ENCODE data around the gene CASQ1.

DNA sequence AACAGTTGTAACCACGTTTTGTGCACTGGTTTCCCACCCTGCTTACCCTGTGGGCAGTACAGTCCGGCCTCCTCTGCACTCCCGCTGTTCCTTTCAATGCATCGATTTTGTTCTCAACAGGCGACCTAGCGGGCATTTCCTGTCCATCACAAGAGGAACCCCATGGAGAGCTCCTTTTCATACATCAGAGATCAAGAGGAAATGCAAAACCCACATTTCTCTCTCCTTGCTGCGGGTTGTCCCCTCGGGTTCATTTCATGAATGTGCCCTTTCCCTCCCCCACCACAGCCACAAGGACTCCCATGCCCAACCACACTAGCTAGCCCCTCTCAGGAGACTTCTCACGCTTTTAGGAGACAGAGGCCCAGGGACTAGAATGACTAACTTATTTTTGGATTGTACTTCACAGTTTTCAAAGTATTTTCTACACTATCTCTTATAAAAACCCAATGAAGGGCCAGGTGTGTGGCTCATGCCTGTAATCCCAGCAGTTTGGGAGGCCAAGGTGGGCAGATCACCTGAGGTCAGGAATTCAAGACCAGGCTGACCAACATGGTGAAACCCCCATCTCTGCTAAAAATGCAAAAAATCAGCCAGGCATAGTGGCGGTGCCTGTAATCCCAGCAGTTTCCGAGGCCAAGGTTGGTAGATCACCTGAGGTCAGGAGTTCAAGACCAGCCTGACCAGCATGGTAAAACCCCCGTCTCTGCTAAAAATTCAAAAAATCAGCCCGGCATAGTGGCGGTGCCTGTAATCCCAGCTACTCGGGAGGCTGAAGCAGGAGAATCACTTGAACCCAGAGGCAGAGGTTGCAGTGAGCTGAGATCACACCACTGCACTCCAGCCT is 20.6 kb upstream of the CASQ1 start:
- no peak for TF ChIP-seq EZH2 (IDR thresholded peaks at IDR 0.05; ENCODE audit: borderline replicate concordance, low read length)
- TF ChIP-seq, protein P1, sequence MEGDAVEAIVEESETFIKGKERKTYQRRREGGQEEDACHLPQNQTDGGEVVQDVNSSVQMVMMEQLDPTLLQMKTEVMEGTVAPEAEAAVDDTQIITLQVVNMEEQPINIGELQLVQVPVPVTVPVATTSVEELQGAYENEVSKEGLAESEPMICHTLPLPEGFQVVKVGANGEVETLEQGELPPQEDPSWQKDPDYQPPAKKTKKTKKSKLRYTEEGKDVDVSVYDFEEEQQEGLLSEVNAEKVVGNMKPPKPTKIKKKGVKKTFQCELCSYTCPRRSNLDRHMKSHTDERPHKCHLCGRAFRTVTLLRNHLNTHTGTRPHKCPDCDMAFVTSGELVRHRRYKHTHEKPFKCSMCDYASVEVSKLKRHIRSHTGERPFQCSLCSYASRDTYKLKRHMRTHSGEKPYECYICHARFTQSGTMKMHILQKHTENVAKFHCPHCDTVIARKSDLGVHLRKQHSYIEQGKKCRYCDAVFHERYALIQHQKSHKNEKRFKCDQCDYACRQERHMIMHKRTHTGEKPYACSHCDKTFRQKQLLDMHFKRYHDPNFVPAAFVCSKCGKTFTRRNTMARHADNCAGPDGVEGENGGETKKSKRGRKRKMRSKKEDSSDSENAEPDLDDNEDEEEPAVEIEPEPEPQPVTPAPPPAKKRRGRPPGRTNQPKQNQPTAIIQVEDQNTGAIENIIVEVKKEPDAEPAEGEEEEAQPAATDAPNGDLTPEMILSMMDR (conservative IDR thresholded peaks at IDR 0.05 in 1 of 2, IDR thresholded peaks at IDR 0.05 in 1 of 2; ENCODE audit: extremely low read depth in 1 of 2, insufficient read depth in 1 of 2, low read depth in 1 of 2, low read length in 2 of 2) = no peak
